H1 (cell line): Measurements from ENCODE around the gene TNKS2. TPM values are rescaled to one million over a fixed set of nuclear protein-coding genes. Genes with fewer than 3 reads are reported as not detected.

Experiments
- BACH1 ChIP-seq: IDR thresholded peaks from 2 replicates; pipeline ENCODE4 v1.6.1; 2012; ENCODE audit warnings: low read length, improper control_type of control experiment
- BCL11A ChIP-seq, 2 experiments: IDR thresholded peaks; one replicate each; pipeline ENCODE4 v1.6.1; 2011; ENCODE audit warnings: low read depth in 2 of 2, low read length in 2 of 2, mild to moderate bottlenecking in 2 of 2
- CBX8 ChIP-seq: fragments of 300-800, 300-1000 bp; sonication (generic); IDR thresholded peaks from 2 replicates; pipeline ENCODE4 v1.7.1; 2016; ENCODE audit warnings: low read depth, low read length, borderline replicate concordance
- CREB1 ChIP-seq: IDR thresholded peaks from 2 replicates; pipeline ENCODE4 v1.6.1; 2012; ENCODE audit warnings: inconsistent platforms
- MAX ChIP-seq: IDR thresholded peaks from 2 replicates; pipeline ENCODE4 v1.6.1; 2012; ENCODE audit warnings: inconsistent platforms
- PHF8 ChIP-seq: fragments of 200-600 bp; sonication (generic); conservative IDR thresholded peaks from 2 replicates; pipeline ENCODE4 v1.7.1; 2012; ENCODE audit warnings: low read depth, mild to moderate bottlenecking, inconsistent platforms, low read length, moderate library complexity
- POU5F1 ChIP-seq: IDR thresholded peaks from 2 replicates; pipeline ENCODE4 v1.6.1; 2011; ENCODE audit warnings: low read depth, mild to moderate bottlenecking, low read length, moderate library complexity
- polyA plus RNA-seq, 7 experiments: library from polyadenylated mRNA; depleted of rRNA in 3 of 7; stranded (reverse) in 5 of 7; unstranded in 2 of 7; fragments of >200 nt in 5 of 7; fragments of 200-250 nt in 2 of 7; gene quantifications; 1 replicate in 5 of 7; 2 replicates in 1 of 7; 4 replicates in 1 of 7; pipeline versions ENCODE4 v1.2.1 to v1.2.3, GENCODE V29; 2011 to 2013; ENCODE audit warnings: missing spikeins in 2 of 7, mixed read lengths in 2 of 7
- total RNA-seq: library from RNA; stranded (reverse); fragmentation: NEBNext Ultra II Directional; extraction: Animal tissue kit (Norgen Biotek cat#: 25700); gene quantifications from 2 replicates; pipeline ENCODE4 v1.2.1, GENCODE V29; 2021

Gene TNKS2
- total and polyA plus RNA-seq, 2 of the 8 experiments (the other 6 are each of a cell fraction or from before 2014, with no cell fraction given): 23.3 to 73.6 TPM

GRCh38 chr10:91816981-91817380, 18.8 kb downstream of the TNKS2 start (continued):
- no peak for TF ChIP-seq PHF8
- no peak for TF ChIP-seq BACH1
- TF ChIP-seq BCL11A (IDR thresholded peaks at IDR 0.05; ENCODE audit: low read depth in 2 of 2, low read length in 2 of 2): no peak
- no peak for TF ChIP-seq CREB1
- TF ChIP-seq MAX: no peak
- TF ChIP-seq POU5F1: no peak
- no peak for TF ChIP-seq CBX8
